HepG2 (cell line): ENCODE data around the gene ZNF780B. TPM values are rescaled to one million over a fixed set of nuclear protein-coding genes. Genes with fewer than 3 reads are reported as not detected.

Source experiments
- ATAC-seq: fragments of 200-7000 bp; cut with Tn5 transposase; 3 replicates; pipeline ENCODE4 v1.9.1; 2020; ENCODE audit warnings: mild to moderate bottlenecking, moderate library complexity
- BruUV-seq: library from RNA; stranded (reverse); fragments of 400-500 nt; replicated peaks from 2 replicates; lab custom pipeline; 2021; lab: Mats Ljungman, UMichigan
- CTCF ChIA-PET: fragments of 300-600 bp; formaldehyde crosslinking; extraction: SDS; loops from one replicate; lab custom pipeline; 2021; ENCODE audit warnings: low total read pairs, inconsistent platforms, low intra/inter-chr PET ratio; lab: Yijun Ruan, JAX
- POLR2A ChIA-PET: fragments of 350-600 bp; sonication (Branson Sonifier 250); formaldehyde crosslinking; loops from one replicate; lab custom pipeline; 2020; ENCODE audit warnings: antibody characterized with exemption, inconsistent platforms; lab: Yijun Ruan, JAX
- DNase-seq: peaks from one replicate; pipeline ENCODE4 v3.0.0-alpha.2; 2015; ENCODE audit warnings: low spot score
- FAIRE-seq: peaks from 3 replicates; lab custom pipeline; 2011; peaks lifted over from hg19 to GRCh38; lab: Jason Lieb, UNC
- H2AFZ ChIP-seq: one replicate; pipeline ENCODE4 v1.6.1; 2011; ENCODE audit warnings: low read length, inconsistent platforms
- H3K27ac ChIP-seq: fragments of 300-600 bp; 3 replicates; pipeline ENCODE4 v1.8.0; 2011; ENCODE audit warnings: mixed run types, mild to moderate bottlenecking, mixed read lengths, low read length, inconsistent platforms; ENCODE audit not compliant: insufficient read depth; ENCODE audit errors: extremely low read length
- H3K27me3 ChIP-seq, 2 experiments: fragments of 200-600 bp in 1 of 2; 2 replicates in 1 of 2; 3 replicates in 1 of 2; pipeline versions ENCODE4 v1.6.0 to v1.8.0; 2011; ENCODE audit warnings: low read length in 2 of 2, mild to moderate bottlenecking in 2 of 2, moderate library complexity in 2 of 2, inconsistent platforms in 1 of 2; ENCODE audit not compliant: insufficient read depth in 2 of 2, control insufficient read depth in 1 of 2
- H3K36me3 ChIP-seq, 2 experiments: fragments of 200-600 bp in 1 of 2; replicated peaks in 1 of 2; 2 replicates in 1 of 2; 3 replicates in 1 of 2; pipeline versions ENCODE4 v1.5.1 to v1.8.0; 2011; ENCODE audit warnings: low read length in 2 of 2, inconsistent platforms in 1 of 2; ENCODE audit not compliant: insufficient read depth in 2 of 2, control insufficient read depth in 1 of 2
- H3K4me1 ChIP-seq: 2 replicates; pipeline ENCODE4 v1.5.1; 2012; ENCODE audit warnings: low read length, inconsistent platforms; ENCODE audit not compliant: insufficient read depth
- H3K4me2 ChIP-seq: 2 replicates; pipeline ENCODE4 v1.6.0; 2011; ENCODE audit warnings: low read depth, low read length, inconsistent platforms
- H3K4me3 ChIP-seq, 3 experiments: fragments of 200-600 bp in 1 of 3; sonication (generic), shearing (Covaris generic) in 1 of 3; replicated peaks in 1 of 3; 2 replicates each; pipeline ENCODE4 v1.5.1; 2011 to 2016; ENCODE audit warnings: low read length in 3 of 3, inconsistent platforms in 2 of 3, low read depth in 2 of 3, mild to moderate bottlenecking in 2 of 3, control low read depth in 1 of 3, mixed read lengths in 1 of 3; ENCODE audit not compliant: insufficient read depth in 1 of 3
- H3K79me2 ChIP-seq: one replicate; pipeline ENCODE4 v1.6.1; 2011; ENCODE audit warnings: low read length, inconsistent platforms; ENCODE audit not compliant: insufficient read depth
- H3K9ac ChIP-seq: 2 replicates; pipeline ENCODE4 v1.6.0; 2011; ENCODE audit warnings: mild to moderate bottlenecking, low read depth, low read length, inconsistent platforms; ENCODE audit not compliant: insufficient read depth
- H3K9me3 ChIP-seq: 2 replicates; pipeline ENCODE4 v1.5.1; 2012; ENCODE audit warnings: mild to moderate bottlenecking, low read length
- H4K20me1 ChIP-seq: 2 replicates; pipeline ENCODE4 v1.6.0; 2011; ENCODE audit warnings: inconsistent platforms, mild to moderate bottlenecking, low read length, moderate library complexity; ENCODE audit not compliant: insufficient read depth
- IRF2 ChIP-seq: IDR thresholded peaks from 2 replicates; pipeline ENCODE4 v1.6.1; 2018; ENCODE audit warnings: missing genetic modification reagents, missing compliant biosample characterization
- MEIS1 ChIP-seq: sonication (generic); formaldehyde crosslinking; IDR thresholded peaks from 2 replicates; pipeline ENCODE4 v1.9.0; 2021; ENCODE audit warnings: mild to moderate bottlenecking, missing genetic modification reagents, moderate library complexity, borderline replicate concordance
- MLX ChIP-seq: IDR thresholded peaks from 2 replicates; pipeline ENCODE4 v1.6.1; 2016
- PBX3 ChIP-seq: sonication (generic); formaldehyde crosslinking; IDR thresholded peaks from 2 replicates; pipeline ENCODE4 v1.8.1; 2023; ENCODE audit warnings: missing genetic modification reagents, inconsistent platforms, borderline replicate concordance
- RELA ChIP-seq: sonication (generic); formaldehyde crosslinking; IDR thresholded peaks from 2 replicates; pipeline ENCODE4 v1.4.0; 2020; ENCODE audit warnings: missing genetic modification reagents
- SAP130 ChIP-seq: IDR thresholded peaks from 2 replicates; pipeline ENCODE4 v1.6.1; 2016; ENCODE audit warnings: low read depth
- TRIM22 ChIP-seq: fragments of 450-650 bp; IDR thresholded peaks from 2 replicates; pipeline ENCODE4 v1.6.1; 2017
- YEATS4 ChIP-seq: sonication (generic); formaldehyde crosslinking; IDR thresholded peaks from 2 replicates; pipeline ENCODE4 v1.4.0; 2020; ENCODE audit warnings: missing genetic modification reagents, borderline replicate concordance
- ZBTB20 ChIP-seq: sonication (generic); formaldehyde crosslinking; IDR thresholded peaks from 2 replicates; pipeline ENCODE4 v1.8.1; 2023; ENCODE audit warnings: missing genetic modification reagents, low read depth, mild to moderate bottlenecking, borderline replicate concordance
- ZNF280D ChIP-seq: sonication (generic); formaldehyde crosslinking; IDR thresholded peaks from 2 replicates; pipeline ENCODE4 v1.5.1; 2020; ENCODE audit warnings: mild to moderate bottlenecking, missing genetic modification reagents
- ZNF446 ChIP-seq: sonication (generic); formaldehyde crosslinking; IDR thresholded peaks from 2 replicates; pipeline ENCODE4 v1.5.0; 2020; ENCODE audit warnings: mild to moderate bottlenecking, missing genetic modification reagents
- ZNF577 ChIP-seq: sonication (generic); formaldehyde crosslinking; IDR thresholded peaks from 2 replicates; pipeline ENCODE4 v1.4.0; 2020; ENCODE audit warnings: mild to moderate bottlenecking, low read depth, missing genetic modification reagents, borderline replicate concordance
- ZNF605 ChIP-seq: sonication (generic); formaldehyde crosslinking; IDR thresholded peaks from 2 replicates; pipeline ENCODE4 v1.8.0; 2022; ENCODE audit warnings: mild to moderate bottlenecking, missing genetic modification reagents
- ZNF790 ChIP-seq: sonication (generic); formaldehyde crosslinking; IDR thresholded peaks from 2 replicates; pipeline ENCODE4 v1.8.0; 2022; ENCODE audit warnings: missing genetic modification reagents, mild to moderate bottlenecking, borderline replicate concordance
- WGBS: methylation state at CpG from one replicate; pipeline ENCODE4 v1.1.6; 2017; ENCODE audit warnings: low lambda C conversion rate; 5-methylcytosine and 5-hydroxymethylcytosine counted together
- in situ Hi-C: cut with HindIII; loops from 2 replicates; pipeline ENCODE4 v1.10.0; 2017; ENCODE audit warnings: low pct_unique_long_range_greater_than_20kb; ENCODE audit not compliant: extremely low pct_ligation_motif_present
- intact Hi-C: fragments of 100-400 bp; cut with micrococcal nuclease; formaldehyde crosslinking; loops from one replicate; pipeline ENCODE4 v1.10.0; 2022; ENCODE audit not compliant: unreplicated experiment
- polyA plus RNA-seq, 8 experiments: library from polyadenylated mRNA; depleted of rRNA in 3 of 8; stranded (reverse) in 7 of 8; unstranded in 1 of 8; fragments of >200 nt; fragmentation: Illumina TruSeq in 4 of 8; extraction: Trizol in 4 of 8; gene quantifications; 2 replicates each; pipeline versions ENCODE4 v1.2.1 to v1.2.3, GENCODE V29; 2011 to 2016; ENCODE audit warnings: low read depth in 4 of 8, missing spikeins in 1 of 8, mixed read lengths in 1 of 8; ENCODE audit not compliant: insufficient read depth in 1 of 8
- total RNA-seq, 5 experiments: library from RNA; depleted of rRNA; stranded (reverse); fragments of >200 nt; fragmentation: Illumina TruSeq; extraction: Trizol; gene quantifications; 2 replicates each; pipeline ENCODE4 v1.2.3, GENCODE V29; 2016; ENCODE audit warnings: low read depth in 1 of 5
- TF ChIP-seq, protein P1 (sequence below): IDR thresholded peaks from 2 replicates; pipeline ENCODE4 v1.6.1; 2012; ENCODE audit warnings: low read length, improper control_type of control experiment

ZNF780B gene
- total and polyA plus RNA-seq, 2 of the 13 experiments (the other 11 are each of a cell fraction or from before 2014, with no cell fraction given): 6.6 to 21.9 TPM

- ATAC-seq (no peak), FAIRE-seq (no peak), DNase-seq (no peak)
- peaks cover 3% of the 10 kb centered on the region; the same call in 1 of the 2 replicates for H4K20me1 ChIP-seq
- CTCF ChIA-PET: no interaction called here
- H3K27ac ChIP-seq: peak overlapping the region; percentile 65
- H3K9ac ChIP-seq: peak overlapping the region; percentile 85
- POLR2A ChIA-PET: interaction anchor here (0.9 to 3.2 kb wide), 3 partner anchors 30 to 84 kb away, joined by 4 to 15 read pairs (median 4); partner anchors contain the start of genes PSMC4 and ZNF780A
- no peak overlapping the region for H2AFZ ChIP-seq
- H3K4me2 ChIP-seq: peak overlapping the region; percentile 79
- 34% methylated on average over 10 of the region's 10 CpGs for WGBS
- no peak for TF ChIP-seq ZNF280D (CRISPR knock-in tag)
- TF ChIP-seq ZNF577 (CRISPR knock-in tag): no peak
- no peak for TF ChIP-seq RELA (CRISPR knock-in tag)
- no peak for TF ChIP-seq ZBTB20 (CRISPR knock-in tag)
- no peak for TF ChIP-seq ZNF446 (CRISPR knock-in tag)
- TF ChIP-seq, protein P1, sequence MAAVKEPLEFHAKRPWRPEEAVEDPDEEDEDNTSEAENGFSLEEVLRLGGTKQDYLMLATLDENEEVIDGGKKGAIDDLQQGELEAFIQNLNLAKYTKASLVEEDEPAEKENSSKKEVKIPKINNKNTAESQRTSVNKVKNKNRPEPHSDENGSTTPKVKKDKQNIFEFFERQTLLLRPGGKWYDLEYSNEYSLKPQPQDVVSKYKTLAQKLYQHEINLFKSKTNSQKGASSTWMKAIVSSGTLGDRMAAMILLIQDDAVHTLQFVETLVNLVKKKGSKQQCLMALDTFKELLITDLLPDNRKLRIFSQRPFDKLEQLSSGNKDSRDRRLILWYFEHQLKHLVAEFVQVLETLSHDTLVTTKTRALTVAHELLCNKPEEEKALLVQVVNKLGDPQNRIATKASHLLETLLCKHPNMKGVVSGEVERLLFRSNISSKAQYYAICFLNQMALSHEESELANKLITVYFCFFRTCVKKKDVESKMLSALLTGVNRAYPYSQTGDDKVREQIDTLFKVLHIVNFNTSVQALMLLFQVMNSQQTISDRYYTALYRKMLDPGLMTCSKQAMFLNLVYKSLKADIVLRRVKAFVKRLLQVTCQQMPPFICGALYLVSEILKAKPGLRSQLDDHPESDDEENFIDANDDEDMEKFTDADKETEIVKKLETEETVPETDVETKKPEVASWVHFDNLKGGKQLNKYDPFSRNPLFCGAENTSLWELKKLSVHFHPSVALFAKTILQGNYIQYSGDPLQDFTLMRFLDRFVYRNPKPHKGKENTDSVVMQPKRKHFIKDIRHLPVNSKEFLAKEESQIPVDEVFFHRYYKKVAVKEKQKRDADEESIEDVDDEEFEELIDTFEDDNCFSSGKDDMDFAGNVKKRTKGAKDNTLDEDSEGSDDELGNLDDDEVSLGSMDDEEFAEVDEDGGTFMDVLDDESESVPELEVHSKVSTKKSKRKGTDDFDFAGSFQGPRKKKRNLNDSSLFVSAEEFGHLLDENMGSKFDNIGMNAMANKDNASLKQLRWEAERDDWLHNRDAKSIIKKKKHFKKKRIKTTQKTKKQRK: no peak
- no peak for TF ChIP-seq TRIM22
- TF ChIP-seq IRF2 (CRISPR knock-in tag): no peak
- TF ChIP-seq ZNF790 (CRISPR knock-in tag): no peak
- no peak for TF ChIP-seq YEATS4 (CRISPR knock-in tag)
- no peak for TF ChIP-seq MLX (CRISPR knock-in tag)
- no peak for TF ChIP-seq ZNF605 (CRISPR knock-in tag)
- TF ChIP-seq MEIS1 (CRISPR knock-in tag): no peak
- no peak for TF ChIP-seq PBX3
- TF ChIP-seq SAP130 (CRISPR knock-in tag): no peak
- H3K4me3 ChIP-seq: peak overlapping the region; percentile 80 to 90 (median 84)
- peaks cover 17% of the 10 kb centered on the region for H3K9me3 ChIP-seq
- in situ Hi-C loops: no loop called here
- H3K4me1 ChIP-seq: peaks cover 43% of the 10 kb centered on the region
- peaks cover 2 to 4% of the 10 kb centered on the region in 2 experiments; a peak in 2 of 5 replicates for H3K36me3 ChIP-seq
- no peaks in the 10 kb centered on the region; a peak in 1 of 5 replicates for H3K27me3 ChIP-seq
- BruUV-seq: no TSS peak
- peaks cover 58% of the 10 kb centered on the region for H3K79me2 ChIP-seq
- intact Hi-C loops: loop anchor here (2.0 to 5.0 kb wide), 2 partner anchors 37 to 58 kb away; partner anchors contain the start of genes ZNF546 and ZNF780A
Measured at GRCh38 chr19:40055049-40055448, 982 bp downstream of the ZNF780B start.
